ENCODE measurements around the gene LAMA3. TPM values are rescaled to one million over a fixed set of nuclear protein-coding genes. Genes with fewer than 3 reads are reported as not detected.

LAMA3 gene
- total and polyA plus RNA-seq, 2 of the 13 experiments (the other 11 are each of a cell fraction or from before 2014, with no cell fraction given), result 0.45 to 2.2 TPM

DNA sequence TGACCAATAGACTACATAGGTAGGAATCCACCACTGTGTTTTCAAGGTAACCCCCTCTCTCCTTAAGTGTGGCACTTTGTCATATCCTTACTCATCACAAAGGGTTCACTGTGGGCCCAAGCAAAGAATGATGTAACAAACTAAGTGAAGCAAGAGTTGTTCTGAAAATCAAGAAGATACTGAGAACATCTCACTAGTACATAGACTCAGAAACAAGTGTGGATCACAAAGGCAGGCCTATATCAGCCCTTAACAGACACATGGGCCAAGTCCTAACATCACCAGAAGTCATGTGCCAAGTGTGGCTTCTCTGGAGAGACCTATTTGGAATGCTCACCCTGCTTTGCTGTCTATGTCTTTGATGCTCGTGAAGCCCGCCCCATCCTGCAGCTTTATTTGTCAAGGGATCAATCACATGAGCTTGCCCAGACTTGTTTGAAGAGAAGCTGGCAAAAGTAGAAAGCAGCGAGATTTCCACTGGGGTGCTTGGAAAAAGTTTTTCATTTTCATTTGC is 194.1 kb downstream of the LAMA3 start (continued):
- TF ChIP-seq KLF11 (CRISPR knock-in tag; IDR thresholded peaks at IDR 0.05) (no peak), ESRRA (CRISPR knock-in tag; IDR thresholded peaks at IDR 0.05; ENCODE audit: low read depth) (no peak), HNF4A (CRISPR knock-in tag; IDR thresholded peaks at IDR 0.05) (no peak), TP53 (CRISPR knock-in tag; conservative IDR thresholded peaks at IDR 0.05) (peak; percentile 98), ZNF430 (CRISPR knock-in tag; IDR thresholded peaks at IDR 0.05) (no peak), ZSCAN29 (CRISPR knock-in tag; conservative IDR thresholded peaks at IDR 0.05) (no peak), HNF4G (IDR thresholded peaks at IDR 0.05; ENCODE audit: borderline replicate concordance, low read depth, low read length) (no peak), HNF4G (CRISPR knock-in tag; IDR thresholded peaks at IDR 0.05; ENCODE audit: borderline replicate concordance, low read depth) (no peak), MEF2D (CRISPR knock-in tag; IDR thresholded peaks at IDR 0.05) (no peak), ZNF34 (CRISPR knock-in tag; IDR thresholded peaks at IDR 0.05; ENCODE audit: borderline replicate concordance) (no peak), MIER3 (CRISPR knock-in tag; IDR thresholded peaks at IDR 0.05; ENCODE audit: borderline replicate concordance) (no peak), RFXANK (CRISPR knock-in tag; IDR thresholded peaks at IDR 0.05) (no peak), ZMYM3 (CRISPR knock-in tag; IDR thresholded peaks at IDR 0.05) (no peak), ZNF615 (CRISPR knock-in tag; IDR thresholded peaks at IDR 0.05; ENCODE audit: borderline replicate concordance) (no peak), SOX6 (IDR thresholded peaks at IDR 0.05) (no peak), SOX6 (CRISPR knock-in tag; IDR thresholded peaks at IDR 0.05) (peak; percentile 50), ZNF17 (CRISPR knock-in tag; IDR thresholded peaks at IDR 0.05) (no peak), NFYB (CRISPR knock-in tag; IDR thresholded peaks at IDR 0.05) (no peak), ARHGAP35 (CRISPR knock-in tag; IDR thresholded peaks at IDR 0.05; ENCODE audit: borderline replicate concordance) (no peak), SMARCC2 (IDR thresholded peaks at IDR 0.05) (no peak)
- TF ChIP-seq, protein P1, sequence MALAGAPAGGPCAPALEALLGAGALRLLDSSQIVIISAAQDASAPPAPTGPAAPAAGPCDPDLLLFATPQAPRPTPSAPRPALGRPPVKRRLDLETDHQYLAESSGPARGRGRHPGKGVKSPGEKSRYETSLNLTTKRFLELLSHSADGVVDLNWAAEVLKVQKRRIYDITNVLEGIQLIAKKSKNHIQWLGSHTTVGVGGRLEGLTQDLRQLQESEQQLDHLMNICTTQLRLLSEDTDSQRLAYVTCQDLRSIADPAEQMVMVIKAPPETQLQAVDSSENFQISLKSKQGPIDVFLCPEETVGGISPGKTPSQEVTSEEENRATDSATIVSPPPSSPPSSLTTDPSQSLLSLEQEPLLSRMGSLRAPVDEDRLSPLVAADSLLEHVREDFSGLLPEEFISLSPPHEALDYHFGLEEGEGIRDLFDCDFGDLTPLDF (CRISPR knock-in tag; IDR thresholded peaks at IDR 0.05), result no peak
- TF ChIP-seq, protein P2, sequence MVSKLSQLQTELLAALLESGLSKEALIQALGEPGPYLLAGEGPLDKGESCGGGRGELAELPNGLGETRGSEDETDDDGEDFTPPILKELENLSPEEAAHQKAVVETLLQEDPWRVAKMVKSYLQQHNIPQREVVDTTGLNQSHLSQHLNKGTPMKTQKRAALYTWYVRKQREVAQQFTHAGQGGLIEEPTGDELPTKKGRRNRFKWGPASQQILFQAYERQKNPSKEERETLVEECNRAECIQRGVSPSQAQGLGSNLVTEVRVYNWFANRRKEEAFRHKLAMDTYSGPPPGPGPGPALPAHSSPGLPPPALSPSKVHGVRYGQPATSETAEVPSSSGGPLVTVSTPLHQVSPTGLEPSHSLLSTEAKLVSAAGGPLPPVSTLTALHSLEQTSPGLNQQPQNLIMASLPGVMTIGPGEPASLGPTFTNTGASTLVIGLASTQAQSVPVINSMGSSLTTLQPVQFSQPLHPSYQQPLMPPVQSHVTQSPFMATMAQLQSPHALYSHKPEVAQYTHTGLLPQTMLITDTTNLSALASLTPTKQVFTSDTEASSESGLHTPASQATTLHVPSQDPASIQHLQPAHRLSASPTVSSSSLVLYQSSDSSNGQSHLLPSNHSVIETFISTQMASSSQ (IDR thresholded peaks at IDR 0.05; ENCODE audit: low read depth), result no peak
- TF ChIP-seq, protein P2 (CRISPR knock-in tag; IDR thresholded peaks at IDR 0.05; ENCODE audit: borderline replicate concordance), result no peak
- TF ChIP-seq, protein P3, sequence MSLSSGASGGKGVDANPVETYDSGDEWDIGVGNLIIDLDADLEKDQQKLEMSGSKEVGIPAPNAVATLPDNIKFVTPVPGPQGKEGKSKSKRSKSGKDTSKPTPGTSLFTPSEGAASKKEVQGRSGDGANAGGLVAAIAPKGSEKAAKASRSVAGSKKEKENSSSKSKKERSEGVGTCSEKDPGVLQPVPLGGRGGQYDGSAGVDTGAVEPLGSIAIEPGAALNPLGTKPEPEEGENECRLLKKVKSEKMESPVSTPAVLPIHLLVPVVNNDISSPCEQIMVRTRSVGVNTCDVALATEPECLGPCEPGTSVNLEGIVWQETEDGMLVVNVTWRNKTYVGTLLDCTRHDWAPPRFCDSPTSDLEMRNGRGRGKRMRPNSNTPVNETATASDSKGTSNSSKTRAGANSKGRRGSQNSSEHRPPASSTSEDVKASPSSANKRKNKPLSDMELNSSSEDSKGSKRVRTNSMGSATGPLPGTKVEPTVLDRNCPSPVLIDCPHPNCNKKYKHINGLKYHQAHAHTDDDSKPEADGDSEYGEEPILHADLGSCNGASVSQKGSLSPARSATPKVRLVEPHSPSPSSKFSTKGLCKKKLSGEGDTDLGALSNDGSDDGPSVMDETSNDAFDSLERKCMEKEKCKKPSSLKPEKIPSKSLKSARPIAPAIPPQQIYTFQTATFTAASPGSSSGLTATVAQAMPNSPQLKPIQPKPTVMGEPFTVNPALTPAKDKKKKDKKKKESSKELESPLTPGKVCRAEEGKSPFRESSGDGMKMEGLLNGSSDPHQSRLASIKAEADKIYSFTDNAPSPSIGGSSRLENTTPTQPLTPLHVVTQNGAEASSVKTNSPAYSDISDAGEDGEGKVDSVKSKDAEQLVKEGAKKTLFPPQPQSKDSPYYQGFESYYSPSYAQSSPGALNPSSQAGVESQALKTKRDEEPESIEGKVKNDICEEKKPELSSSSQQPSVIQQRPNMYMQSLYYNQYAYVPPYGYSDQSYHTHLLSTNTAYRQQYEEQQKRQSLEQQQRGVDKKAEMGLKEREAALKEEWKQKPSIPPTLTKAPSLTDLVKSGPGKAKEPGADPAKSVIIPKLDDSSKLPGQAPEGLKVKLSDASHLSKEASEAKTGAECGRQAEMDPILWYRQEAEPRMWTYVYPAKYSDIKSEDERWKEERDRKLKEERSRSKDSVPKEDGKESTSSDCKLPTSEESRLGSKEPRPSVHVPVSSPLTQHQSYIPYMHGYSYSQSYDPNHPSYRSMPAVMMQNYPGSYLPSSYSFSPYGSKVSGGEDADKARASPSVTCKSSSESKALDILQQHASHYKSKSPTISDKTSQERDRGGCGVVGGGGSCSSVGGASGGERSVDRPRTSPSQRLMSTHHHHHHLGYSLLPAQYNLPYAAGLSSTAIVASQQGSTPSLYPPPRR (CRISPR knock-in tag; IDR thresholded peaks at IDR 0.05; ENCODE audit: borderline replicate concordance), result no peak
